Measurements from ENCODE around the gene F2R. TPM values are rescaled to one million over a fixed set of nuclear protein-coding genes. Genes with fewer than 3 reads are reported as not detected.
A peak's percentile ranks its signal among the peaks of the same experiment; 100 is the strongest.

F2R gene
- total and polyA plus RNA-seq, 2 of the 13 experiments (the other 11 are each of a cell fraction or from before 2014, with no cell fraction given), result 8.3 to 12.3 TPM

DNA sequence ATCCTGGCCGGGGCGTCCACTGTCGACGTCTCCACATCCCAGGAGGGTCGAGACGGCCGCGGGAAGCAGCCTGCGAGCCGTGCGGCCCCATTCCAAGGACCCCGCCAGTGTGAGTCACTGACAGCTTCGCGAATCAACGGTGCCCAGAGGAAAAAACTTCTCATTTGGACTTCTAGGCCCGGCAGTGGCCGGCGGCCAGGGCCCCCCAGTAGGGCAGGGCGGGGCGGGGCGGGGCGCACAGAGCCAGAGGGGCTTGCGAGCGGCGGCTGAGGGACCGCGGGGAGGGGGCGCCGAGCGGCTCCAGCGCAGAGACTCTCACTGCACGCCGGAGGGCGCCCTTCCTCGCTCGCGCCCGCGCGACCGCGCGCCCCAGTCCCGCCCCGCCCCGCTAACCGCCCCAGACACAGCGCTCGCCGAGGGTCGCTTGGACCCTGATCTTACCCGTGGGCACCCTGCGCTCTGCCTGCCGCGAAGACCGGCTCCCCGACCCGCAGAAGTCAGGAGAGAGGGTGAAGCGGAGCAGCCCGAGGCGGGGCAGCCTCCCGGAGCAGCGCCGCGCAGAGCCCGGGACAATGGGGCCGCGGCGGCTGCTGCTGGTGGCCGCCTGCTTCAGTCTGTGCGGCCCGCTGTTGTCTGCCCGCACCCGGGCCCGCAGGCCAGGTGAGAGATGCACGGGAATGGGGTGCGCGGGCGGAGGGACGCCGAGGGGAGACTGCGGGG lies at the start of gene F2R (continued):
- TF ChIP-seq, protein P1, sequence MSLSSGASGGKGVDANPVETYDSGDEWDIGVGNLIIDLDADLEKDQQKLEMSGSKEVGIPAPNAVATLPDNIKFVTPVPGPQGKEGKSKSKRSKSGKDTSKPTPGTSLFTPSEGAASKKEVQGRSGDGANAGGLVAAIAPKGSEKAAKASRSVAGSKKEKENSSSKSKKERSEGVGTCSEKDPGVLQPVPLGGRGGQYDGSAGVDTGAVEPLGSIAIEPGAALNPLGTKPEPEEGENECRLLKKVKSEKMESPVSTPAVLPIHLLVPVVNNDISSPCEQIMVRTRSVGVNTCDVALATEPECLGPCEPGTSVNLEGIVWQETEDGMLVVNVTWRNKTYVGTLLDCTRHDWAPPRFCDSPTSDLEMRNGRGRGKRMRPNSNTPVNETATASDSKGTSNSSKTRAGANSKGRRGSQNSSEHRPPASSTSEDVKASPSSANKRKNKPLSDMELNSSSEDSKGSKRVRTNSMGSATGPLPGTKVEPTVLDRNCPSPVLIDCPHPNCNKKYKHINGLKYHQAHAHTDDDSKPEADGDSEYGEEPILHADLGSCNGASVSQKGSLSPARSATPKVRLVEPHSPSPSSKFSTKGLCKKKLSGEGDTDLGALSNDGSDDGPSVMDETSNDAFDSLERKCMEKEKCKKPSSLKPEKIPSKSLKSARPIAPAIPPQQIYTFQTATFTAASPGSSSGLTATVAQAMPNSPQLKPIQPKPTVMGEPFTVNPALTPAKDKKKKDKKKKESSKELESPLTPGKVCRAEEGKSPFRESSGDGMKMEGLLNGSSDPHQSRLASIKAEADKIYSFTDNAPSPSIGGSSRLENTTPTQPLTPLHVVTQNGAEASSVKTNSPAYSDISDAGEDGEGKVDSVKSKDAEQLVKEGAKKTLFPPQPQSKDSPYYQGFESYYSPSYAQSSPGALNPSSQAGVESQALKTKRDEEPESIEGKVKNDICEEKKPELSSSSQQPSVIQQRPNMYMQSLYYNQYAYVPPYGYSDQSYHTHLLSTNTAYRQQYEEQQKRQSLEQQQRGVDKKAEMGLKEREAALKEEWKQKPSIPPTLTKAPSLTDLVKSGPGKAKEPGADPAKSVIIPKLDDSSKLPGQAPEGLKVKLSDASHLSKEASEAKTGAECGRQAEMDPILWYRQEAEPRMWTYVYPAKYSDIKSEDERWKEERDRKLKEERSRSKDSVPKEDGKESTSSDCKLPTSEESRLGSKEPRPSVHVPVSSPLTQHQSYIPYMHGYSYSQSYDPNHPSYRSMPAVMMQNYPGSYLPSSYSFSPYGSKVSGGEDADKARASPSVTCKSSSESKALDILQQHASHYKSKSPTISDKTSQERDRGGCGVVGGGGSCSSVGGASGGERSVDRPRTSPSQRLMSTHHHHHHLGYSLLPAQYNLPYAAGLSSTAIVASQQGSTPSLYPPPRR (CRISPR knock-in tag; IDR thresholded peaks at IDR 0.05; ENCODE audit: borderline replicate concordance), result peak; percentile 55; the same call in 1 of the 2 replicates
- TF ChIP-seq RAD21 (CRISPR knock-in tag; IDR thresholded peaks at IDR 0.05), result peak; percentile 84
- peak; percentile 25; the same call in 1 of the 2 replicates for TF ChIP-seq ZNF343 (CRISPR knock-in tag; IDR thresholded peaks at IDR 0.05)
- TF ChIP-seq, protein P2, sequence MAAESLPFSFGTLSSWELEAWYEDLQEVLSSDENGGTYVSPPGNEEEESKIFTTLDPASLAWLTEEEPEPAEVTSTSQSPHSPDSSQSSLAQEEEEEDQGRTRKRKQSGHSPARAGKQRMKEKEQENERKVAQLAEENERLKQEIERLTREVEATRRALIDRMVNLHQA (CRISPR knock-in tag; IDR thresholded peaks at IDR 0.05), result no peak
- no peak; the same call in 1 of the 2 replicates for TF ChIP-seq FOSL2 (CRISPR knock-in tag; IDR thresholded peaks at IDR 0.05)
- no peak for TF ChIP-seq PRMT3 (CRISPR knock-in tag; IDR thresholded peaks at IDR 0.05; ENCODE audit: borderline replicate concordance, low read depth)
- TF ChIP-seq KDM5B (CRISPR knock-in tag; IDR thresholded peaks at IDR 0.05; ENCODE audit: borderline replicate concordance), result peak; percentile 22; the same call in 1 of the 2 replicates
- 0 out of 2 replicates have a peak, but pooled peaks have one; percentile 42 for TF ChIP-seq SALL2 (CRISPR knock-in tag; IDR thresholded peaks at IDR 0.05)
- TF ChIP-seq, protein P3, sequence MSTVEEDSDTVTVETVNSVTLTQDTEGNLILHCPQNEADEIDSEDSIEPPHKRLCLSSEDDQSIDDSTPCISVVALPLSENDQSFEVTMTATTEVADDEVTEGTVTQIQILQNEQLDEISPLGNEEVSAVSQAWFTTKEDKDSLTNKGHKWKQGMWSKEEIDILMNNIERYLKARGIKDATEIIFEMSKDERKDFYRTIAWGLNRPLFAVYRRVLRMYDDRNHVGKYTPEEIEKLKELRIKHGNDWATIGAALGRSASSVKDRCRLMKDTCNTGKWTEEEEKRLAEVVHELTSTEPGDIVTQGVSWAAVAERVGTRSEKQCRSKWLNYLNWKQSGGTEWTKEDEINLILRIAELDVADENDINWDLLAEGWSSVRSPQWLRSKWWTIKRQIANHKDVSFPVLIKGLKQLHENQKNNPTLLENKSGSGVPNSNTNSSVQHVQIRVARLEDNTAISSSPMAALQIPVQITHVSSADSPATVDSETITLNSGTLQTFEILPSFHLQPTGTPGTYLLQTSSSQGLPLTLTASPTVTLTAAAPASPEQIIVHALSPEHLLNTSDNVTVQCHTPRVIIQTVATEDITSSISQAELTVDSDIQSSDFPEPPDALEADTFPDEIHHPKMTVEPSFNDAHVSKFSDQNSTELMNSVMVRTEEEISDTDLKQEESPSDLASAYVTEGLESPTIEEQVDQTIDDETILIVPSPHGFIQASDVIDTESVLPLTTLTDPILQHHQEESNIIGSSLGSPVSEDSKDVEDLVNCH (CRISPR knock-in tag; IDR thresholded peaks at IDR 0.05), result no peak
- TF ChIP-seq POLR2AphosphoS2 (IDR thresholded peaks at IDR 0.05; ENCODE audit: low read depth, low read length), result no peak
- TF ChIP-seq SIX4 (CRISPR knock-in tag; IDR thresholded peaks at IDR 0.05), result no peak
- peak; percentile 74; the same call in 1 of the 2 replicates for TF ChIP-seq FOXC1 (CRISPR knock-in tag; IDR thresholded peaks at IDR 0.05; ENCODE audit: borderline replicate concordance)
- peak; percentile 67; the same call in 1 of the 2 replicates for TF ChIP-seq ZNF547 (CRISPR knock-in tag; IDR thresholded peaks at IDR 0.05)
- TF ChIP-seq HOXA3 (CRISPR knock-in tag; IDR thresholded peaks at IDR 0.05), result peak; percentile 30; the same call in 1 of the 2 replicates
- TF ChIP-seq, protein P4, sequence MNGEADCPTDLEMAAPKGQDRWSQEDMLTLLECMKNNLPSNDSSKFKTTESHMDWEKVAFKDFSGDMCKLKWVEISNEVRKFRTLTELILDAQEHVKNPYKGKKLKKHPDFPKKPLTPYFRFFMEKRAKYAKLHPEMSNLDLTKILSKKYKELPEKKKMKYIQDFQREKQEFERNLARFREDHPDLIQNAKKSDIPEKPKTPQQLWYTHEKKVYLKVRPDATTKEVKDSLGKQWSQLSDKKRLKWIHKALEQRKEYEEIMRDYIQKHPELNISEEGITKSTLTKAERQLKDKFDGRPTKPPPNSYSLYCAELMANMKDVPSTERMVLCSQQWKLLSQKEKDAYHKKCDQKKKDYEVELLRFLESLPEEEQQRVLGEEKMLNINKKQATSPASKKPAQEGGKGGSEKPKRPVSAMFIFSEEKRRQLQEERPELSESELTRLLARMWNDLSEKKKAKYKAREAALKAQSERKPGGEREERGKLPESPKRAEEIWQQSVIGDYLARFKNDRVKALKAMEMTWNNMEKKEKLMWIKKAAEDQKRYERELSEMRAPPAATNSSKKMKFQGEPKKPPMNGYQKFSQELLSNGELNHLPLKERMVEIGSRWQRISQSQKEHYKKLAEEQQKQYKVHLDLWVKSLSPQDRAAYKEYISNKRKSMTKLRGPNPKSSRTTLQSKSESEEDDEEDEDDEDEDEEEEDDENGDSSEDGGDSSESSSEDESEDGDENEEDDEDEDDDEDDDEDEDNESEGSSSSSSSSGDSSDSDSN (CRISPR knock-in tag; IDR thresholded peaks at IDR 0.05), result peak; percentile 83
- TF ChIP-seq, protein P5, sequence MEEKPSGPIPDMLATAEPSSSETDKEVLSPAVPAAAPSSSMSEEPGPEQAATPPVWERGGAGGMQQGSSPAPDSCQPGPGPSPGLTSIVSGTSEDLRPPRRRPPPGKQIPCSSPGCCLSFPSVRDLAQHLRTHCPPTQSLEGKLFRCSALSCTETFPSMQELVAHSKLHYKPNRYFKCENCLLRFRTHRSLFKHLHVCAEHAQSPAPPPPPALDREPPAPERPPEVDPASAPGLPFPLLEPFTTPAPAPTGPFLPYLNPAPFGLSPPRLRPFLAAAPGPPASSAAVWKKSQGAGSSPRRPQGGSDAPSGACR (CRISPR knock-in tag; IDR thresholded peaks at IDR 0.05), result no peak
